Effector CD4-positive, alpha-beta T cell (primary cell): ENCODE data around the gene STAB1.
"Not testable (repeated sequence)": the region's sequence is repeated elsewhere in the genome, so short reads cannot be mapped to it uniquely, and the experiment has no call there.

Source experiments
- DNase-seq: peaks from one replicate; pipeline ENCODE4 v3.0.0-alpha.2; 2020

STAB1 gene

DNA sequence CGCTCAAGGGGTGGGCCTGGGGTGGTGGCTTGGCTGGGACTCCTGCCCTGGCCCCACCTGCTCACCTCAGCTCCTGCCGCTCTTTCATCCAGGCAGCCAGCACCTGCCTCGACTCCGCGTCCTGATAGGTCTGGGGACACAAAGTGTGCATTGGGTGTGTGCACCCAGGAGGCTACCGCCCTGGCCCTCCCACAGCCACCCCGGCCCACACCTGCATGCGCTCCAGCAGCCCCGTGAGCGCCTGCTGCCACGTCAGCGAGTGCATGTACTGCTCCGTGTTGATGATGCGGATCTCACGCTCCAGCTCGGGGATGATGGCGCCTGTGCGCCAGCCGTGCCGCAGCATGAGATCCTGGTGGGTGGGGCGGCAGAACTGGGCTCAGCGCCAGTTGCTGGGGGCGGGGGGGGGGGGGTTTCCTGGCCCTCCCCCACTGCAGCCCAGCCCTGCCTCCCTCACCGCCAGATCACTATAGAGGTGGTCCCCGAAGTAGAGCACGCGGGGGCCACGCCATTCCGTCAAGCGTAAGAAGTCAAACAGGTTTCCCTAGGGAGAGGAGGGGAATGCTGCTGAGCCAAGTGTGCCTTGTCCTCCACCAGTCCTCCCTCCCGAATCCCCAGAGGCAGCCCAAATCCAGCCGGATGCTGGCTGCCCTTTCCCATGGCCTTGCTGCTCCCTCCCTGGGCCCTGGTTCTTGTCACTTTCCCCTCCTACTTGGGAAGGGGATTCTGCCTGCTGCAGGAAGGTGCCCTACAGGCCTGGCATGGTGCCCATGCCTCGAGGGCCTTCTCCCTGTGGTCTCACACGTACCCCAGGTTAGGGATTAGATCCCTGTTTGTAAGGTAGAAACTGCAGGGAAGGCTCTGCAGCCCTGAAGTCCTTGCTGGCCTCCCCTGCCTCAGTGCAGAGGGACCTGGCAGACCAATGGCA lies 29.9 kb downstream of the STAB1 start:
- no peak for DNase-seq

- no peak for DNase-seq
These were observed 30.8 kb downstream of the STAB1 start for GRCh38 chr3:52525680-52526561.

GRCh38 chr3:52526671-52527038 lies 31.5 kb downstream of the STAB1 start:
- DNase-seq, result not testable (repeated sequence)

DNA sequence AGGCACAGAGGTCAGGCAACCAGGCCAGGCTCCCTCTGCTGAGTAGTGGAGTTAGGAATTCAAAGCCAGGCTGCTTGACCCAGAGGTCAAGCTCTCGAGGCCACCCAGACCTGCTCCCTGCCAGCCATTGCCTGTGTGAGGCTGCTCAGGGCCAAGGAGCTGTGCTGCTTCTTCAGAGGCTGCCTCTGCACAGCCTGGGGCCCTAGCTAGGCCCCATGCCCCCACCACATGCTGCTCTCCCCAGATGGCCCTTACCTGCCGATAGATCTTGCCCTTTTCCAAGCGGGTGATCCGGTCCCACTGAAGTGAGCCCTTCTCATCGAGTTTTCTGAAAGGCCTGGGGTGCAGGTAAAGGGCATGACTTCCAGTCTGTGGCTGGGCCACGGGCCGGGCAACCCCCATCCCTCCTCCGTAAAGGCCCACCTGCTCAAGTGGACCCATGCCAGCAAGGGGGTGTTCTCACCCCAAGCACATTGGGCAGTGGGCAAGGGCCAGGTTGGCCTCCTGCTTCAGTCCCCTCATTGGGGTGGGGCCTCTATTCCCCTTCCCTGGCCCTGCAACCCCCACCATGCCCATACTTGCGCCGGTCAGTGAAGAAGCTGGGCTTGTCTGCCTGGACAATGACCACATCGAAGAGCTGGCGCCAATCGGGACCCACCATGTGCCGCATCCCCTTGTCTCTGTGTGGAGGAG lies 32.0 kb downstream of the STAB1 start:
- DNase-seq, result no peak

- no peak for DNase-seq
These were observed 32.8 kb downstream of the STAB1 start for GRCh38 chr3:52527732-52528585.

DNA sequence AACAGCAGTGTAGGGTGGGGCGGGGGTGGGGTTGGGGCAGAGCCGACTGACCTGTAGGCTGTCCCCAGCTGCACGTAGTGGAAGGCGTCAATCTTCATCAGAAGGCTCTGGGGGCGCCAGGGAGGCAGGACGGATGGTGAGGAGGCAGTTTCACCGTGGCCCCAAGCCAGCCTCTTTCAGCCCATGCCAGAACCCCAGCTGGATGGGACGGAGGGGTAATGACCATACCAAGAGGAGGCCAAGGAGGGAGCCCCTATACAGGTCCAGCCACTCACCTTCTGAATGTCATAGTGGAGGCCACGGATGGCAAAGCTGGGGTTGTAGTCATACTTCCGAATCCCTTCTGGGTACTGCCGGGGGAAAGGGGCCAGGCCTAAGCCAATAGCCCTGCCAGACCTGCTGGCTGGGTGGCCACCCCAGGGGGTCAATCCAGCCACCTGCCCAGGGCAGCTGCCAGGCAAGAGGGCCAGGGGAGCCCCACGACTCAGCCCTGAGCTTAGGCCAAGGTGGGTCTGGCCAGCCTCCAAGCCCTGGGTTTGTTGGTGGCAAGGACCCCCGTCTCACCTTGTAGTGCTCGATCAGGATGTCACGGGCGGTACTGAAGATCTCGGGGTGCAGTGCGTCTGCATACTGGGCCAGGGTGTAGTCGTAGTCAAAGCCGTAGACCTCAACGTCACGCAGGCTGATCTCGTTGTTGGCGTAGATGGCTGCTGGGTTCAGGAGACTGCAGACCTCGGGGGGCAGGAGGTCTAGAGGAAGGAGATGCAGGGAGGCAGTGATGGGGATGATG lies 33.6 kb downstream of the STAB1 start:
- no peak for DNase-seq

GRCh38 chr3:52529376-52530333 lies 34.5 kb downstream of the STAB1 start:
- DNase-seq, result no peak

DNA sequence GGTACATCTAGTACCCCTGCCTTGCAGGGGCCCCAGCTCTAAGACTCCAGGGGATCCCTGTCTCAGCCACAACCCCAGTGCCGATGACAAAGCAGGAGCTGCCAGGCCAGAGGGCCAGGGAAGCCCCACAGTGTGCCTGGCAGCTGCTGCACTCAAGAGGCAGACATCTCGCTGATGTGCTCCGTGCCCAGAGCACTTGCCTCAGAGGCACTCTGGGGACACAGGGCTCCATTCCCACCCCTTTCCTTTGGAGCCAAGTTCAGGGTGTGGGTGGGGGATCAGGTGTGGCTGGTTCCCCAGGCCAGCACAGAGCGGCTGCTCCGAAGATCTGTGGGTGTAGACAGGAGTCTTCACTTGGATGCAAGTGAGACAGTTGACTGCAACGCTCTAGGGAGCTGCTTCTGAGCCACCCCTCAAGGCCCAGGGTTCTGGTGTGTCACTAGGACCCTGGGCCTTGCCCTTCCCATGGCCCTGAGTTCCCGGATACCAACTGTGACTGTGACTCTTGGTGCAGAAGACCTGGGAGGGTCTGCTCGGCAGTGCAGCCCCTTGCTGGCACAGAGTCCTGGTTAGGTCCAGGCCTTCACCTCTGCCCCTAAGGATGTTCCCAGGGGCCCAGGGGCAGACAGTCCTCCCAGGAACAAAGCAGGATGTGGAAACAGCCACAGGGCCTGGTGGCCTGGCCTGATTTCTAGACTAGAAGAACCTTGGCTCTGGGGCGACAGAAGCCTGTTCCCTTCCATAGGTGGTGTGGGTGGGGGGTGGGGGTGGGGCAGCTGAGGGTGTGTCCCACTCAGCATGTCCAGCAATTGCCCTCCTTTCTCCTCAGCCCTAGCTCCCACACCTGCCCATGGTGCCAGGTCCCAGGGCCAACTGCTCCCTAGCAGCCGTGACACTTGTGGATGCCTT lies 36.0 kb downstream of the STAB1 start:
- no peak for DNase-seq

DNA sequence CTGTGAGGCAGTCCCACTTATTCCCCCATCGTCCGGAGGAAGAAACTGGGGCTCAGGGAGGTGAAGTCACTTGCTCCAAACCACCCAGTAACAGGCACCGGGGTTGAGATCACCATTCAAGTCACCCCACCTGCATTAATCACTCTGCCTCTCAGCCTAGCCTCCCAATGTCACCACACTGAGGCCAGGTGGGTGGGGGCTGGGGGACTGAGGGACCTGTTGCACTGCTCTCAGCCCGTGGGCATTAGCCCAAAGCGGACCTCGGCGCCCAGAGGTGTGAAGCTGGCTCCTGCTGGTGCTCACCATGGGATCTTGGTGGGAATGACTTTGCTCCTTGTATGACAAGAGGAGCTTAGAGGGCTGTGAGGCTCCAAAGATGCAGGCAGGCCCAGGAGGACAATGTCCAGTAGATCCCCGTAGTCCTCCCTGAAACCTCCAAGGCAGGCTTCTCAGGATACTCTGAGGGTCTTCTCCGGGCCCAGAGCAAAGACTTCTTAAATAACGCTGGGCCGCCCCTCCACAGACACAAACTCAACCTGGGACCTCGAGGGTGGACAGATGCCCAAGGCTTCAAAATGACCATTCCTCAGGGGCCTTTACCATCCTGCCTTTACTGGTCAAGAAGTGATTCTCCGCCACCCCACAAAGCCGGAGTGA lies 36.9 kb downstream of the STAB1 start:
- DNase-seq, result no peak

DNA sequence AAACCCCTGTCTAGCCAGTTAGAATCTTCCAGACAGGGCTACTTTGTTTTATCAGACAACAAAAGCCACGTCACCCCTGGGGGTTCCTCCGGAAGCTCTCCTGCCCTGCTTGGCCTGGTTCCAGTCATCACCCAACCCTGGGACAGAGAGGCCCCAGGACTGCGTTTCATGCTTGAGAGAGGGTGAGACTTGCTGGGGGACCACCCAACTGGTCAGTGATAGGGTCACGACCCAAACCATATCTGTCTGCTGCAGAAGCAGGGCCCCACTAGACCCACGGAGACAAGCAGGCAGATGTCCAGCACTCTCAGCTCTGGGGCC lies 37.3 kb downstream of the STAB1 start:
- DNase-seq, result no peak

DNA sequence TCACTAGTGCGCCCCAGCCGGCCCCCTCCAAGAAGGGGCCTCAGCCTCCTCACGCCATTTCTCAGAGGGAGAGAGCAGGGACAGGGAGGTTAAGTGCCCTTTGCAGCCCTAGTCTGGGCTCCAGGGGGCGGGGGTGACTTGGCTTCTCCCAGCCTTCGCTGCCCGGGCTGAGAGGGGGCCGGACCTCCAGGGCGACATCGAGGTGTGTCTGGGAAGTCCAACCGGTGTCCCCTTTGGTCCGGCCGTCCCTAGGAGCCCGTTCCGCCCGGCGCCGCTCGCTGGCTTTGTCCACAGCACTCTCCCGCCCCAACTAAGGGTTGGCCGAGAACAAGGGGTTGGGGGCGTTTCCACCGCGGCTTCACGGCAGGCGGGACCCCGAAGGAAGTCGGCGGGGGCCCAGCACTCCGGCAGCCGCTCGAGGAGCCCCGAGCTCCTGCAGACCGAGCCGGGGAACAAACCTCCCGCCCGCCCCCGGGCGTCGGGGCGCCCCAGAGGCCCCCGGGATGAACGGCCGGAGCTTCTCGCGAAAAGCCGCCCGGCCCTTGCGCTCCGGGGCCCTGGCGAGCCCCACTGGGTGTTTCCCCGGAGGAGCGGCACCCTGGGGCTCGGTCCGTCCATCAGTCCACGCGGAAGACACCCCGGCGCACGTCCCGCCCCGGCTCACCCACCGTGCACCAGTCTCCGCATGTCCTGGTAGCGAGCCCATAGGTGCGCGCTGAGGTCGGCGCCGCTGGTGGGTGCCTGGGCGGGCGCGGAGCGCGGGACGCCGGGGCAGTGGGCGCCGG lies 37.9 kb downstream of the STAB1 start:
- no peak for DNase-seq

DNA sequence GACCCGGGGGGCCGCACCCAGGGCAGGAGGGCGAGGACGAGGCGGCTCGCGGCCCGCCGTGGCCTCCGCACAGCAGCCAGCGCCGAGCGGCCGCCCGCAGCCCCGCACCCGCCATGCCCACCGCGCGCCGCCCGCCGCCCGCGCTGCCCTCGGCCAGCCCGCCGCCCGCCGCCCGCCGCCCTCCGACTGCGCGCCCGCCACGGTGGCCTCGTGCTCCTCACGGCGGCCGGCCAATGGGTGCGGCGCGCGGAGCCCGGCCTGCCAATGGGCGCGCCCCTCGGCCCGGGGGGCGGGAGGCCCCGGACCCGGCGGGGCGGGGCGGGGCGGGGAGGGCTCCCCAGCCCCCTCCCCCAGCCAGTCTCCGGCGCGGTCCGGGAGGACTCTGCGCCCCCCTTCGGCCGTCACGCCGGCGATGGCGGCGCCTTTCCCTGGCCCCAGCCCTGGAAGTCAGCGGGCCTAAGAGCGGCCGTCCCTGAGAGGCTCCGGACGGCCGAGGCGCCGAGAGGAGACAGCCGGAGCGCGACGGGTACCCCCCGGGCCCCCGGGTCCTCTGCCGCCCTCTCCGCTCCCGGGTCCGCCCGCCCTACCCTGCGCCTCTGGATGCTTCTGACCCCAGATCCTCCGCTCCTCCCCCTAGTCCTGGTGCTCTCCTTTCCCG lies 38.6 kb downstream of the STAB1 start, which contains the start of gene NT5DC2:
TSS of gene NT5DC2 (minus strand) at position 235 of the 658 bp plus-strand sequence. CDS start at position 115, 120 bp downstream.
- DNase-seq, result peak; percentile 45

DNA sequence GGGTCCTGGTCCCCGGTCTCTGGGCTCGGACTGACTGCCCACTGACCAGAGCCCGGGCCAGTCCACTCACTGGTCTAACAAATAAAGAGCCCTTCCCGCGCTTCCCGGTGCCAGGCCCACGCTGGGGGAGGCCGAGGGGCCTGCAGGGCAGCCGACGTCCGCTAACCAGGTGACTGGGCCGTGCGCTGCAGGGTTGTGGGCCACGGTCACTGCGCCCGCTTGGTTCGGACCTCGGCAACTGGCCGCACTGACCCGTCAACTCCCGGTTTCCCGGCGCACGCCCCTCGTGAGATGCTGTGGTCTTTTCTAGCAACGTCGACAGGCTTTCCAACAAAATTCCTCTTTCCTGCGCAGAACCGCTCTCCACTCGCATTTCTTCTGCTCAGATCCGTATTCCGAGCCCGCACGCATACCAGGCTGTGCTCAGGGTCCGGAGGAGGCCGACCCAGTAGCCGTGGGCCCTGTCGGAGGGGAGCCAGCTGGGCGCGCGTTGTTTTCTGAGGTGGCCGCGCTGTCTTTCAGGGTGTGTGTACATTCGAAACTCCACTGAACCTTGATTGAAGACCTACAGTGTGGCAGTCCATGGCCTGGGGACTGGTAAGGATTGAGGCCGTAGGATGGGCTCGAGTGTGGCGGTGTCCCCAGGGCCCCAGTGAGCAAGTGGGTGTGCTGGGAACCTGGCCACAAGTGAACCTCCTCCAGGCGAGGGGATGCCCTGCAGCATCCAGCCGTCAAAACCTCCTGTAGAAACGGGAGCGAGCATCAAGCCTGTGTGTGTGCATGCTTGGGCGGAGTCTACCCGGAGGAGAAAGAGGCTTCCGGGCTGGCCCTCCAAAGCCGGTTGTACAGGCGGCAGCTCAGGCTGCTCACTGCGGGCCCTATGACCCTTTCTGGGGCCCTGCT lies 39.4 kb downstream of the STAB1 start:
- DNase-seq, result no peak

GRCh38 chr3:52535411-52536111 lies 40.4 kb downstream of the STAB1 start:
- DNase-seq, result no peak

DNA sequence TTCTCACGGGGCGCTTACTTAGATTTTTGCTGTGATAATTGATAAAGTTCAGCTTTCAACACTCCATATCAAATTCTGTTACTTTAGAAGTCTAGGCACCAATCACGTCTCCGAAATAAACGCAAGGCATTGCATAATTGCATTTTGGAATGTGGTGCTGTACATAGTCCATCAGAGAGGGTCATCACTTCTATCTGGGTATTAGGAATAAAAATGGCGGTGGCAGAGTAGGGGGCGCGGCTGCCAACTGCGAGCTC lies 40.9 kb downstream of the STAB1 start:
- no peak for DNase-seq
